Measurements from ENCODE around the gene ZNF512B.
"Not testable (repeated sequence)": the region's sequence is repeated elsewhere in the genome, so short reads cannot be mapped to it uniquely, and the experiment has no call there.

ZNF512B gene

DNA sequence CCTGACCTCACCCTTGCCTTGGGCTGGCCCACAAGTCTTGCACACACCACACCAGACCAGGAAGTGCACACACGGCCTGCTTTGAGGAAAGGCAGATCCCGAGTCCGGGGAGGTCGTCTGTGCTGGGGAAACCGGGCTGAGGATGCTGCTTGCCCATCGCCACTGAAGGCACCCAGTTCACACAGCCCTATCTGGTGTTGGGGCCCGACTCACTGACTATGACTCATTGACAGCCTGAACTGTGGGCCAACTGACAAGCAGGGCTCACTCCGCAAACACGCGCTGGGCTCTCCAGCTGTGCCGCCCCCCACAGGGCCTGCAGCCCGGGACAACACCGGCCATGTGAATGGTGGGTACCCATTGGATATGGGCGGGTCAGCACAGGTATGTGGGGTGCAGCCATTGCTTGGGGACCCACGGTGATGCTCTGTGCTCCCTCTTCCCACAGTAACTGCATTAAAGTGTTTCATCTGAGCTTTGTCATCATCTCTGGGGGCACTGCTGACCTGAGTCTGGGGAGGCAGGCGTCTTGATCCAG is 8.1 kb upstream of the ZNF512B start:
- no peak for DNase-seq (ENCODE audit: low read depth)

DNA sequence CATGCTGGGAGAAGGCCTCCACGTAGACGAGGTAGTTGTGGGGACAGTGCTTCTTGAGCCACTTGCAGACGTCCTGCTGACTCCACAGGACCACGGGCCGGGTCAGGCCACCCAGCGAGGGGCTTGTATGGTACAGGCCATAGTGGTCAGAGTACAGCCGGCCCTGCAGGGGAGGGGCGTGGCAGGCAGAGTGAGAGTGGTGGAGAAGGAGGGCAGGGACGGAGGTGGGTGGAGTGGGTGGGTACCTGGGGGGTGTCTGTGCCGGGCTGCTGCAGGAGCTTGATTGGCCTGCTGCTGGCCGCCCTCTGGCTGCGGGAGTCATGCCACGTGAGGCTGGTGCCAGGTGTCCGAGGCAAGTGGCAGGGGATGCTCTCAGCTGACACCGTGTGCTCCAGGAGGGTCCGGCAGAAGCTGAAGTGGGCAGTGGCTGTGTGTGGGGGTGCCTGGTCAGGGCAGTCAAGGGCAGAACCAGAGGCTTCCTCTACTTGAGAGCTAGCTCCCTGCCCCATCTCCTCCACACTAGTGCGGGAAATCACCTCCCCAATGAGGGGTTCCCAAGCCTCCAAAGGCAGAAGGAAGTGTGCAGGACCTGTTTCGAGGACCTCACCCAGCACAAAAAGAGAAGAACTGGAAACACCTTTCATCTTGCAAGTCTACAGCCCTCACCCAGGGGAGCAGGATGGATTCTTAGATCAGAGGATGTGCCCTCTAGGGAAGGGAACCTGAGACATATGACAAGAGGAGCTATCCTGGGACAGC is 7.4 kb upstream of the ZNF512B start:
- no peak for DNase-seq (ENCODE audit: low read depth)

DNA sequence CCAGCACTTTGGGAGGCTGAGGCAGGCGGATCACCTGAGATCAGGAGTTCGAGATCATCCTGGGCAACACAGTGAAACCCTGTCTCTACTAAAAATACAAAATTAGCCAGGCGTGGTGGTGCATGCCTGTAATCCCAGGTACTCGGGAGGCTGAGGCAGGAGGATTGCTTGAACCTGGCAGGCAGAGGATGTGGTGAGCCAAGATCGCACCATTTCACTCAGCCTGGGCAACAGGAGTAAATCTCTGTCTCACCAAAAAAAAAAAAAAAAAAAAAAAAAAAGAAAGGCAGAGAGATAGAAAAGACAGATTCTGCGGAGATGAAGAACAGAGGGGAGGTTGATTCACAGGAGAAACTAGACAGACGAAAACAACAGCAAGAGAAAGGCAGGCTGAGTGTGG is 6.8 kb upstream of the ZNF512B start:
- DNase-seq (ENCODE audit: low read depth): not testable (repeated sequence)

DNA sequence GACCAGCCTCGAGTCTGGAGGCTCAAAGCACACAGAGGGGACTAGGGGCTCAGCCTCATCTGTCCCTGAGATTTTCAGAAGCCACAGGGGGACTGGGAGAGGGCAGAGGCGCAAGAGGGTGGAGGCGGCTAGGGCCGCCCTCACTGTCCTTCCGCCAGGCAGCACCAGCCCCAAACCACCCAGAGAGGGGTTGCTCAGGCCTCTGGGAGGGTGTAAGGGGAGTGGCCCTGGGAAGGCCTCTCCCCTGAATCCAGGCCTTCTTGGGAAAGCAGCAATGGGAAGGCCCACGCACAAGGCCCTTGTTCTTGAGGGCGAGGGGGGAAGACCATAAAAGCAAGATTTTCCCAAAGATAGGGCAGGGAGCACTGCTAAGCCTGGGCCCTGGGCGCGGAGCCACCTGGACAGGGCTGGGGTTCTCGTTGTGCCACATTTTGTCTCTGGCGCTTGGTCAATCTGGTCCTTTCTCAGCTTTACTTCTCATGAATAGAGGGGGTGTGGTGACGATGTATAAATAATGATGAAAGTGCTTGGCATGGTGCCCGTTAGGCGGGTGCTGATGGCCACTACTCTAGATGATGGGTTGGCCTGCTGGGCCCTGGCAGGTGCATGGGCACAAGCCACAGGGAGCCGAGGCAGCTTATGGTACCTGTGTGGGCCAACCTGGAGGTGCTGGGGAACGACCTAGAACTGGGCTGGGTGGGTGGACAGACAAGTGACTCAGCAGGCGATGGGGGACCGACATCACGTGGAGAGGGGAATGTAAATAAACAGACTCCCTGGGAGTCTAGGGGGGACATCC is 4.9 kb upstream of the ZNF512B start:
- no peak for DNase-seq (ENCODE audit: low read depth)

DNA sequence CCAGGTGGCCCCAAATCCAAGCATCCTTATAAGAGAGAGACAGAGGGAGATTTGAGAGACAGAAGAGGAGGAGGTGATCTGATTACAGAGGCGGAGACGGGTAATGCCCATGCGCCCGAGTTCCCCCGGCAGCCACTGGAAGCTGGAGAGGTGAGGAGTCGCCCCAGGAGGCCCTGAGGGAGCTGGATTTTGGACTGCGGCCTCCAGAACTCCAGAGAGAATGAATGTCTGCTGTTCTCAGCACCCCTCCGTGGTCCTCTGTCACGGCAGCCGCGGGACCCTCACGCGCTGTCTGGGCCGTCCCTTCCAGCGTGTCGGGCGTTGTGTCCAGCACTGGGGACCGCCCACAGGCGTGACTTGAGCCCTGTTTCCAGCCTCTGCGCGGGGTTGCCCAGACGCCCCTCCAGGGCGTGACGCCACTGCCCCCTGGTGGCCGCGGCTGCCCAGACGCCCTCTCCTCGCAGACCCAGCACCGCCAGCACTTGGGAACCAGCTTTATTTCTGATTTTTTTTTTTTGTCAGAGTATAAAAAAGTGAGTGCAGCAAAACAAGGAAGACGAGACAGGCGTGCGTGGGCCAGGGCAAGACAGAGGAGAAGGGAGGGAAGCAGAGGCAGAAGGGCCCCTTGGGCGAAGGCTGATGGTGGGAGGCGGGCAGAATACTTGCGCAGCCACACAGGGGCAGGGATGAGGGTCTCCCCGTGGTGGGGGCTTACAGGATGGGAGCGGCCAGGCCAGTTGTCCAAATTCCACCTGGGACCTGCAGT is 4.1 kb upstream of the ZNF512B start:
- peak; percentile 68 for DNase-seq (ENCODE audit: low read depth)

DNA sequence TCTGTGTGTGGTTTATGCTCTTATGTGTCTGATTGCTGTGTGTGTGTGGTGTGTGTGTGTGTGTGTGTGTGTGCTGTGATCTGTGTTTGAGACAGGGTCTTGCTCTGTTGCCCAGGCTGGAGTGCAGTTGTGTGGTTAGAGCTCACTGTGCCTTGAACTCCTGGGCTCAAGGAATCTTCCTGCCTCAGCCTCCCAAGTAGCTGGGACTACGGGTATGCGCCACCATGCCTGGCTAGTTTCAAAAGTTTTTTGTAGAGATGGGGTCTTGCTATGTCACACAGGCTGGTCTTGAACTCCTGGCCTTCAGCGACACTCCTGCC is 3.4 kb upstream of the ZNF512B start:
- DNase-seq (ENCODE audit: low read depth): no peak

DNA sequence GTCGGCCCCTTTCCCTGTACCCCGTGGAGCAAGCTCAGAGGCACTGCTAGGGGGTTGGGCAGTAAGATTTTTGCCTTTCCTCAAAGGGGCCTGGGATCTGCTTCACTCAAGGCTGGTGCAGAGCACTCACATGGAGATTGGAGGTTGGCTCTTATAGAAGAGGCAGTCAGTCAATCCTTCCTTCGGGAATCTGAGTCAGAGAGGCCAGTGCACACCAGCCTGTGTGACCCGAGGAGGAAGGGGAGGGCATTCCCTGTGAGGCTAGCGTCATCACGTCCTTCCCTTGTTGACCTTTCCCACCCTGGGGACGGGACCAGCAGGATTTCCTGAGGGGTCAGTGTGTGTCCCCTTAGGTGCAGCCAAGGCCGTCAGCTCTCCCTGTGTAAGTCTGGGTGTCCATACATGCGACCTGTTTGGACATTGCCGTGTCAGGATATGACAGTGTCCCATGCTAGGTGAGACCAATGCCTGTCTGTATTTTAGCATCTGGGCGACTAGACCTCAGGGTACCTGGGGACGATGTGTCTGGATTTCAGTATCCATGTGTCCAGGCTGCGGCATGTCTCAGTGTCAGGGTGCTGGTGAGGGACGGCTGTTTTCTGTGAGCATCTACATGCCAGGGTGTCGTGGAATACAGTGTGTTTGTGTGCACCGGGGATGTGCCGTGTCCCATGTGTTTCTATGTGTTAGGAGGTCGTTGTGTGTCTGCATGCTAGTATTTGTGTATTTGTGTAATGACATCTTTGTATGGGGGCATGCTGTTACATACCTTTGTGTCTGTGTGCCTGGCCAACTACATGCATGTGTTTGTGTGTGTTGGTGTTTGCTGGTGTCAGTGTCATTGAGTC is 2.8 kb upstream of the ZNF512B start:
- no peak for DNase-seq (ENCODE audit: low read depth)

DNA sequence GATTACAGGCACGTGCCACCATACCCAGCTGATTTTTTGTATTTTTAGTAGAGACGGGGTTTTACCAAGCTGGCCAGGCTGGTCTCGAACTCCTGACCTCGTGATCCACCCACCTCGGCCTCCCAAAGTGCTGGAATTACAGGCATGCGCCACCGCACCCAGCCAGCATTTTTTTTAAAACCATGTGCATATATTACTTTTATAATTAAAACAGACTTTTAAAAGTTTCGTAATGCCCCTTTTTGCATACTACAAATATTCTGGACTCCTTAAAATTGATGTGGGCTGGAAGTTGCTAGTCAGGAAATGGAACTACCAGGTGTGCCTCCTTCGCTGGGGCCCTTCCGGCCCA is 2.2 kb upstream of the ZNF512B start:
- not testable (repeated sequence) for DNase-seq (ENCODE audit: low read depth)

DNA sequence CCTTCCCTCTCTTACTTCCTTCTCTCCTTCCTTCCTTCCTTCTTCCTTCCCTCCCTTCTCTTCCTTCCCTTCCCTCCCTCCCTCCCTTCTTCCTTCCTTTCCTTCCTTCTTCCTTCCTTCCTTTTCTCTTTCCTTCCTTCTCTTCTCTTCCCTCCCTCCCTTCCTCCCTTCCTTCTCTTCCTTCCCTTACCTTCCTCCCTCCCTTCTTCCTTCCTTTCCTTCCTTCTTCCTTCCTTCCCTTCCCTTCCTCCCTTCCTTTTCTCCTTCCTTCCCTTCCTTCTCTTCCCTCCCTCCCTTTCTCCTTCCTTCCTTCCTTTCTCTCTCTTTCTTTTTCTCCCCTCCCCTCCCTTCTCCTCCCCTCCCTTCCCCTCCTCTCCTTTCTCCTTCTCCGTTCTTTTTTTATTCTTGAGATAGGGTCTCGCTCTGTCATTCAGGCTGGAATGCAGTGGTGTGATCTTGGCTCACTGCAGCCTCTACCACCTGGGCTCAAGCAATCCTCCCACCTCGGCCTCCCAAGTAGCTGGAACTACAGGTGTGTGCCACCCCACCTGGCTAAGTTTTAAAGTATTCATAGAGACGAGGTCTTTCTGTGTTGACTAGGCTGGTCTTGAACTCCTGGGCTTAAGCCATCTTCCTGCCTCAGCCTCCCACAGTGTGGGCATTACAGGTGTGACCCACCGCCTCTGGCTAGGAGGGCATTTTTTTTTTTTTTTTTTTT is 1.1 kb upstream of the ZNF512B start:
- DNase-seq (ENCODE audit: low read depth): no peak

DNA sequence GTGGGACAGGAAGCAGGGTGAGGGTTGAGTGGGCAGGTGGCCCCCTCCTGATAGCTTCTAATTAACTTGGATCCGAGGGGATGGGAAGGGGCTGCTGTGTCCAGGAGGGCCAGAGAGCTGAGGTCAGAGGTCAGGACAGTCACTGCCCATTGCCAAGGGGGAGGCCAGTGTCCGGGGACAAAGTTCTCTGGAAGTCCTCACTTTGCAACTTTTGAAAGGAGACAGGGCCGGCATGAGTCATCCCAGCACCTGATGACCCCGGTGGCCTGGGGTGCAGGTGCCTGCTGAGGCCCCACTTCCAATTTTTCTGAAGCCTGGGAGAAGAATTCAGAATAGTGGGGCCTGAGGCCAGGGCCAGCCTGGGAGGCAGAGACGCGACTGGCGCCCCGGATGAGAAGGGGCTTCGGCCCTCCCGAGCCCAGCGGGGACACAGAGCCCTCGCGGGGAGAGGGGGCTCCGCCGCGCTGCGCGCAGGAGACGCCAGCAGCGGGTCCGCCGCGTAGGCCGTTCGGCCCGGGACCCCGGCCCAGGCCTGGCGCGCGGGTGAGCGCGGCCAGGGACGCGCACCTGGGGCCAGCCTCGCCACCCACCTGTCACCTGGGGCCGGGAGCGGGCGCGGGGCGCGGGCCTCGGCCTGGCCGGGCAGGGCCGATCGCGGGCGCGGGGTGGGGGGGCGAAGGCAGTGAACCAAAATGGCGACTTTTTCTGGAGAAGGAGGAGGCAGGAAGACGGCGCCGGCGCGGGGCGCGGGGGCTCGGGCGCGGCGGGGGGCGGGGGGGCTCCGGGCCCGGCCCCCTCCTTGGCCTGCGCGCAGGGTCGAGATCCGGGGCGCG is 586 bp downstream of the ZNF512B start:
- no peak for DNase-seq (ENCODE audit: low read depth)

DNA sequence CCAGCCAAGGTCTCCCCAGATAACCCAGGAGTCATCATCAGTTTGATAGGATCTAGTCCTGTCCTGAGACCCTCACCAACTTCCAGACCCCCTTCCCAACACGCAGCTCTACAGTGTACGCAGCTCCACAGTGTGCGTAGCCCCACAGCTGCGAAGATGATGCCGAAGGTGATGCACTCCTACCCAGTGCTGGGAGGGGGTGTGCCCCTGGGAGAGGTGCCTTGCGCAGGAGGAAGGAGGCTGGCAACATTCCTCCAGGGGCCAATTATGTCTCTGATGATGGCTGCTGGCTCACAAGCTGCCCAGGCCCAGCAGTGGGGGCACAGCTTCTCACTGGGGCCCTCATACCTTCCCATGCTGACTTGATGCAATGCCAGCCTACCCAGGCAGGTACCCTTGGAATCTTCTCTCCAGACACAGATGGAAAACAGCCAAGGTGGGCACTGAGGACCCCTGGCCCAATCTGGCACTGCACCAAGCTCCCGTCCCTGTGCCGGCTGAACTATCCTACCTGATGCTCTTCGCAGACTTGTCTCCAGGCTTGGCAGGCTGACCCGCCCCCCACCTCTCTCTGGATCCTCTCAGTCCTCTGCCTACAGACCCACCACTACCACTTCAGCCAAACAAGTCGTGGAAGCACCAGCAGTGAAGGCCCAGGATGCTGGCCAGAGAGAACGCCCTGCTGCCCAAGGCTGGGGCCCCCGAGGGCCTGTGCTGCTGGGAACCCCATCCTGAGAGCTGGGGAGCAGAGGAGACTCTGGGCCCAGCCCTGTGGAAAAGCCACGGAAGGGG is 1.4 kb downstream of the ZNF512B start:
- no peak for DNase-seq (ENCODE audit: low read depth)

DNA sequence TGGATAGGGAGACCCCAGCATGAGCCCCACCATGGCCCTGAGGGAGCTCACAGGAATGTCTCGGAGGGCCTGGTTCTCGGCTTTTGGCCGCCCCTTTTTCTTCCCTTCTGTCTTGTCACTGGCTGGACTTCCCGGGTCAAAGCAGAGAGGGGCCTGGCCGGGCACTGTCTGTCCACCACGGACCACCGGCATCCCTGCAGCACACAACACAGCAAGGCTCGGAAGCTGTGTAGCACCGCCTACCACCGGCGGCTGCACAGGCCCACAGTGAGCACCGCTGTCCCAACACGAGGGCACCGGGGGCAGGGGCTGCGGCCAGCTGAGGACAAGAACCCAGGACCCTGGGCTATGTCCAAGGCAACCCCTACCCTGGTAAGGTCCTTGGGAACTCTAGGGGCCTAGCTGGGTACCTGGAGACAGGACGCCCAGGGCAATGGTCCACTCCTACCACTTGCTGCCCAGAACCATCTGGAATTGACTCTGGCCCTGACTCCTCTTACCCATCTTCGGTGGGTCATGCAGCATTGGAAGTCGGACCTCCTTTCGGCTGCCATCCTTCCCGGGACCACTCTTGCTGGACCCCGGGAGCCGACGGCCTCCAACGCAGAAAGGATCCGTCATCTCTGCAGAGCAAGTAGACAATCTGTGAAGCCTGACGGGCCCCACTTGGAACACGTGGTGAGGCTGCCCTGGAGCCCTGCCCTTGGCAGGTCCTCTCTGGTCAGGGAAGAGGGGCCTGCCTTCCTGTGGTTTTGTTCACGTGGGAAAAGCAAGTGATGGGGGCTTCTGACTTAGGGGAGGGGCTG is 2.2 kb downstream of the ZNF512B start:
- DNase-seq (ENCODE audit: low read depth): no peak

DNA sequence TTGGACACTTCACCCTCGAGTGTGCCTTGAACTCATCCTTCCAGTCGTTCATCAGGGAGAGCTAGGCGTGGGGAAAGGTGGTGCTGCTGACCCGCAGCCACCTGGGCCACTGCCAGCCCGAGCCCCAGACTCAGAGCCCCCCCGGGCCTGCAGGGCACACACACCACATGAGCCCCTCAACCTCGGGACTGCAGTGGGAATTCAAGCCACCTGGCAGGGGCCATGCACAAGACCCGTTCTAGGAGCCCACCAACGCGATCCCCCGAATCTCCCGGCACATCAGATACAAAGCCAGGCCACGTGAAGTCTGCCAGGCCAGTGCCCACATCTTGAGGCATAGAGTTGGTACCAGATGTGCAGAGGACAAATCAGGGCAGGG is 2.8 kb downstream of the ZNF512B start:
- DNase-seq (ENCODE audit: low read depth): no peak

DNA sequence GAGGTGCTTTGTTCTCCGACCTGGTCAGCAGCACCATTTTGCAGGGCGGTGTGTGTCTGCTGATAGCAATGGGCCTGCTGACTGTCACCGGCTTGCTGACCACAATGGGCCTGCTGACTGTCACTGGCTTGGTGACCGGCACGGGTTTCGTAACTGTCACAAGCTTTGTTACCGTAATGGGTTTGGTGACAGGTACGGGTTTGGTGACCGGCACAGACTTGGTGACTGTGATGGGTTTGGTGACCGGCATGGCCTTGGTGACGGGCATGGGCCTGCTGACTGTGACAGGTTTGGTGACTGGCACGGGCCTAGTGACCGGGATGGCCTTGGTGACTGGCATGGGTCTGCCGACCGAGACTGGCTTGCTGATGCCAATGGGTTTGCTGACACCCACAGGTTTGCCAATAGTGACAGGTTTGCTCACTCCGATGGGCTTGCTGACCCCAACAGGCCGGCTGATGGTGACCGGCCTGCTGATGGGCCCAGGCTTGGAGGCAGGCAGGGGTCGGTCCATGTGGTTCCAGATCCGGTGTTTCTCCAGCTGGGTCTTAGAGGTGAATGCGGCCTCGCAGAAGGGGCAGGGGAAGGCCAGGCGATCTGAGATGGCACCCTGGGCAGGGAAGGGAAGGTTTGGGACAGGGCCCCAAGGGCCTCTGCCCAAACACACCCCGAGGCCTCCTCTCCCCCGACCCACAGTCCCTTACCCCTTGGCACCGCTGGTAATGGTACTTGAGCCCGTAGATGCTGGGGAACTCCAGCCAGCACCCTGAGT is 3.4 kb downstream of the ZNF512B start:
- DNase-seq (ENCODE audit: low read depth): no peak

DNA sequence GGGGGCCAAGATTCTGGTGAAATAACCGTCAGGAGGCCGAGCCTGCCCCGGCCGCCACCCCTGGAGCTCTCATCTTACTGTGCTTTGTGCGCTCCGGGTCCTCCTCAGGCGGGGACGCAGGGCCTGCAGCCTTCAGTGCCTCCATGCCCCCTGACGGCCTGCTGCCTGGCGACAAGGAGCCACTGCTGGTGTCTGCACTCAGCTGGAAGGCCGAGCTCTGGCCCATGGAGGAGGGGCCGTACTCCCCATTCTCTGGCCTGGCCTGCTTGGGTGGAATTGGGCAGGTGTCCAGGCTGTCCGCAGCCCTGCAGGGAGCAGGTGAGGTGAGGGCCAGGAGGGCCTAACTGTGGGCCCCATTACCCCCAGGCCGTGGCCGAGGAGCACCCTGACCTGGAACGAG is 5.3 kb downstream of the ZNF512B start:
- no peak for DNase-seq (ENCODE audit: low read depth)

DNA sequence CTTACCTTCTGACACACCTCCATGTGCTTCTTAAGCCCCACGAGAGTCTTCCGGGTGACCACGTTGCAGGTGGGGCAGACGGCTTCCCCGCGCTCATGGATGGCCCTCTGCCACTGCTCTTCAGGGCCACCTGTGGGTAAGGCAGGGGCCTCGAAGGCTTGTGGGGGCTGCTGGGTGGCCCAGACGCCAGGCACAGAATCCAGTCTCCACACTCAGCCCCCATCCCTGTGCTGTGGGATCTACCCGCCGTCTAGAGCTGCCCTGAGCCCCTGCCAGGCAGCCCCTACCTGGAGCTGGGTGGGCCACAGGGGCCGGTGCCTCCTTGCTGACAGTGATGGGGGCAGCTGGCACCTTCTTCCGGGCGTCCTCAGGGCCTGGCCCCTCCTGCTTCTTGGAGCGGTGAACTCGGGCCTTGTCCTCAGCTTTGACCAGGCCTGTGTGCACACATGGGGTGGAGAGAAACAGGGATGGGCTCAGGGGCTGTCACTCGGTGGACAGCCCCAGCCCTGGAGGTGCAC is 5.9 kb downstream of the ZNF512B start:
- no peak for DNase-seq (ENCODE audit: low read depth)

DNA sequence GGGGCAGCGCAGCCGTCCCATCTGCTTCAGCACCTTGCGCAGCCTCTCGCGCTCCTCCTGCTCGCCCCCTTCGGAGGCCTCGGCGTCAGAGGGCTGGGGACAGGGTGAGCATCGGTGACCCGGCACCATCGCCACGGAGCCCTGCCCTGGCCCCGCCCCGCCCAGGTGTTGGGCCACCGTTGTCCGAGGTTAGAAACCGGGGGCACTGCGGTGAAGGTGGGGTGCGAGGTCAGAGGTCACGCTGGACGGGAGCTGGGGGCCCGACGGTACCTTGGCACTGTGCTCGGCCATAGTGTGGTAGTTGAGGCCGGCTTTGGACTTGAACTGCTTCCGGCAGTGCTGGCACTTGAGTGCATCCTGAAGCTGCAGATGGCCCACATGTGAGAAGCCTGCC is 6.4 kb downstream of the ZNF512B start:
- no peak for DNase-seq (ENCODE audit: low read depth)
